Esophagus squamous epithelium (tissue), 5 donors: ENCODE data around the gene NSUN6. TPM values are rescaled to one million over a fixed set of nuclear protein-coding genes. Genes with fewer than 3 reads are reported as not detected.
"Not testable (repeated sequence)": the region's sequence is repeated elsewhere in the genome, so short reads cannot be mapped to it uniquely, and the experiment has no call there.

ENCODE experiments used
- DNase-seq: peaks from one replicate; lab custom pipeline; 2025; lab: John Stamatoyannopoulos, UW
- H3K27ac ChIP-seq, 4 donors: fragments of 200-600 bp; sonication (generic); one replicate each; pipeline ENCODE4 v1.5.1; 2016 to 2019; ENCODE audit warnings: mild to moderate bottlenecking in 1 of 4
- H3K27me3 ChIP-seq, 4 donors: fragments of 200-600 bp; sonication (generic); 1 replicate in 3 of 4; 2 replicates in 1 of 4; pipeline versions ENCODE4 v1.5.1 to v1.6.0; 2017 to 2021; ENCODE audit warnings: antibody characterized with exemption in 1 of 4
- H3K36me3 ChIP-seq, 3 donors: fragments of 200-600 bp; sonication (generic); one replicate each; pipeline ENCODE4 v1.5.1; 2016 to 2019
- H3K4me1 ChIP-seq, 3 donors: fragments of 200-600 bp; sonication (generic); one replicate each; pipeline ENCODE4 v1.5.1; 2017 to 2019
- H3K4me3 ChIP-seq, 4 donors: fragments of 200-600 bp; sonication (generic); 1 replicate in 3 of 4; 2 replicates in 1 of 4; pipeline ENCODE4 v1.5.1; 2016 to 2019; ENCODE audit warnings: mild to moderate bottlenecking in 2 of 4, moderate library complexity in 1 of 4
- H3K9me3 ChIP-seq, 3 donors: fragments of 200-600 bp; sonication (generic); one replicate each; pipeline ENCODE4 v1.5.1; 2016 to 2019
- CTCF ChIP-seq, 6 experiments: fragments of 450-650 bp in 4 of 6; fragments of 200-600 bp in 2 of 6; sonication (generic) in 2 of 6; IDR thresholded peaks; one replicate each; pipeline ENCODE4 v1.5.1; 2016 to 2019; ENCODE audit warnings: antibody characterized with exemption in 6 of 6, mild to moderate bottlenecking in 4 of 6, moderate library complexity in 4 of 6
- POLR2A ChIP-seq, 4 donors: fragments of 450-650 bp; IDR thresholded peaks; one replicate each; pipeline ENCODE4 v1.6.1; 2017; ENCODE audit warnings: antibody characterized with exemption in 4 of 4, mild to moderate bottlenecking in 4 of 4, moderate library complexity in 3 of 4
- WGBS, 2 donors: methylation state at CpG; one replicate each; pipeline ENCODE4 v1.1.5; 2018; 5-methylcytosine and 5-hydroxymethylcytosine counted together
- intact Hi-C: fragments of 100-400 bp; cut with DNase I; formaldehyde crosslinking; loops from one replicate; pipeline ENCODE4 v1.15.0; 2022
- total RNA-seq, 4 donors: library from RNA; depleted of rRNA; stranded (reverse); fragments of >200 nt; gene quantifications; one replicate each; pipeline ENCODE4 v1.1.0, GENCODE V29; 2016
- donor health status: DM: yes; HTN: yes; CAD: no.

Gene NSUN6
- total RNA-seq, 4 donors from 2014 or later: 3.4 to 10.1 (median 5.6) TPM

- DNase-seq: no peak
- no peaks in the 10 kb centered on the region for H3K9me3 ChIP-seq
- no peaks in the 10 kb centered on the region for H3K27me3 ChIP-seq
- WGBS, 2 donors: 90 to 96% methylated on average over 5 to 6 of the region's 6 CpGs
- H3K4me3 ChIP-seq: no peak overlapping the region
- H3K36me3 ChIP-seq: peaks cover 0 to 14% (median 0%) of the 10 kb centered on the region in 3 donors
- intact Hi-C loops: no loop called here
- TF ChIP-seq POLR2A (IDR thresholded peaks at IDR 0.05) (no peak), CTCF (IDR thresholded peaks at IDR 0.05) (no peak)
- H3K4me1 ChIP-seq: no peaks in the 10 kb centered on the region
- H3K27ac ChIP-seq: no peak overlapping the region
These were observed 56.7 kb downstream of the NSUN6 start for GRCh38 chr10:18594574-18595156.

- WGBS, 2 donors: 100% methylated on average over 1 of the region's 1 CpG
- H3K4me1 ChIP-seq, H3K4me3 ChIP-seq, intact Hi-C loops, DNase-seq, H3K27ac ChIP-seq, H3K27me3 ChIP-seq, H3K9me3 ChIP-seq: not testable (repeated sequence)
- peaks cover 0 to 38% (median 2%) of the 10 kb centered on the region in 3 donors for H3K36me3 ChIP-seq
These were observed 60.2 kb downstream of the NSUN6 start for GRCh38 chr10:18591141-18591540.

GRCh38 chr10:18586637-18587036, 64.8 kb downstream of the NSUN6 start:
- H3K9me3 ChIP-seq, H3K4me3 ChIP-seq, H3K4me1 ChIP-seq, H3K27me3 ChIP-seq, DNase-seq, intact Hi-C loops, H3K27ac ChIP-seq: not testable (repeated sequence)
- WGBS, 2 donors: 93 to 95% methylated on average over 8 to 9 of the region's 10 CpGs
- peaks cover 0 to 48% (median 4%) of the 10 kb centered on the region in 3 donors for H3K36me3 ChIP-seq

GRCh38 chr10:18583575-18584270, 67.7 kb downstream of the NSUN6 start:
- intact Hi-C loops: no loop called here
- H3K9me3 ChIP-seq: no peaks in the 10 kb centered on the region
- peaks cover 0 to 77% (median 4%) of the 10 kb centered on the region in 3 donors for H3K36me3 ChIP-seq
- DNase-seq: no peak
- TF ChIP-seq POLR2A (IDR thresholded peaks at IDR 0.05) (no peak), CTCF (IDR thresholded peaks at IDR 0.05) (peak in 2 of 6 experiments; percentile 10 to 22)
- no peaks in the 10 kb centered on the region for H3K27me3 ChIP-seq
- H3K4me1 ChIP-seq: no peaks in the 10 kb centered on the region
- no peak overlapping the region for H3K27ac ChIP-seq
- no peak overlapping the region for H3K4me3 ChIP-seq
- 86 to 88% methylated on average over 3 to 5 of the region's 5 CpGs for WGBS, 2 donors

GRCh38 chr10:18582803-18583202, 68.6 kb downstream of the NSUN6 start:
- no peak overlapping the region for H3K27ac ChIP-seq
- TF ChIP-seq POLR2A (IDR thresholded peaks at IDR 0.05) (no peak), CTCF (IDR thresholded peaks at IDR 0.05) (no peak)
- H3K4me3 ChIP-seq: no peak overlapping the region
- H3K27me3 ChIP-seq: no peaks in the 10 kb centered on the region
- H3K9me3 ChIP-seq: peaks cover 0 to 8% (median 0%) of the 10 kb centered on the region in 3 donors
- WGBS, 2 donors: 44 to 72% methylated on average over 3 of the region's 3 CpGs
- no peak for DNase-seq
- intact Hi-C loops: no loop called here
- H3K36me3 ChIP-seq: peaks cover 0 to 79% (median 4%) of the 10 kb centered on the region in 3 donors
- no peaks in the 10 kb centered on the region for H3K4me1 ChIP-seq
